GM21381 (cell line): ENCODE measurements around the gene RNF144B.
"Not testable (repeated sequence)": the region's sequence is repeated elsewhere in the genome, so short reads cannot be mapped to it uniquely, and the experiment has no call there.

Source experiments
- ATAC-seq: cut with Tn5 transposase; IDR thresholded peaks from one replicate; pipeline ENCODE4 v1.9.1; 2021; ENCODE audit warnings: mild to moderate bottlenecking, moderate library complexity; ENCODE audit not compliant: unreplicated experiment

RNF144B gene

DNA sequence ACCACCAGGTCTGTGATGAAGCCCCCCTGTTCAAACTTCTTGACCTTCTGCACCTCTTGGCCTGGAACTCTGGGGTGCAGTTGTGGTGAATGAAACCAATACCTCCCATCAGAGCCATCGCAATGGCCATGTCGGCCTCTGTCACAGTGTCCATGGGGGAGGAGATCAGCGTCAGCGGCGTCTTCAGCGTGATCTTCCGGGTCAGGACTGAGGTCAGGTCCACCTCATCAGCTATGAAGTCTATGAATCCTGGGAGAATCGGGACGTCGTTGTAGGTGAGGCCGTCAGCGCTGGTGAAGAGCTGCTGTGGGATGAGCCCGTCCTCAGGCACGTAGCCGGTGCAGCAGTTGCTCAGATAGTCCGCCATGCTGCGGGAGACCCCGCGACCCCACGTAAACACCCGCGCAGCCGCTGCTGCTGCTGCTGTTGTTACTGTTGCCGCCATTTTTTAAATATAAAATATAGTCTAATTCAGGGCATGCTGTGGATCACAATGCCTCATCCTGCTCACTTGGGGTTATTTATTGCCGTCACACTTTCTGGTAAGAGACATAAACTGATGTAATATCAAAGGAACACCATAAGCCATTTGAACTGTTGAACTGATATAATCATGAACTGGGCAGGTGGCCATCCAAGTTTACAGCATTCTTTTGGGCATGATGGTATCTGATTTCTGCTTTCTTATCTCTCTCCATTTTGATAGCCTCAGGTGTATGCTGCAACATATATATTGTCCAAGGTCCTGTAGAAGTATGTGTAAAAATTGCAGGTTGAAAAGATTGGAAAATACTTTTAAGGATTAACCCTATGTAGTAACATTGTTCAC, 18.7 kb upstream of the RNF144B start:
- no peak for ATAC-seq

DNA sequence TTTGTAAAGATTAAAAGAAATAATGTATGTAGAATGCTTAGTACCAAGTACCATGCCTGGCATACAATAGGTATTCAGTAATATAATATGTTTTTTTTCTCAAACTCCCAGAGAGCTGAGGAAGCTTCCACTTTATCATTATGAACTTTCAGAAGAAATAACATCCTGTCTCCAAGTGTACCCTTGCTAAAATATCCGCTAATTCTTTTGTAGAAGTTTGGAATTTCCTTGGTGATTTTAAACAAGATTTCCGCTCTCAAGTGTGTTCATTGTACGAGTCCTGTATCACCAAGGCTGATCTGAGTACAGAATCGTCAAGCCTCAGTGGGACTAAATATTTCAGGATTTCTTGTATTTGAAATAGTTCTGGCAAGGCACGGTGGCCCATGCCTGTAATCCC, 16.1 kb upstream of the RNF144B start:
- ATAC-seq: no peak

DNA sequence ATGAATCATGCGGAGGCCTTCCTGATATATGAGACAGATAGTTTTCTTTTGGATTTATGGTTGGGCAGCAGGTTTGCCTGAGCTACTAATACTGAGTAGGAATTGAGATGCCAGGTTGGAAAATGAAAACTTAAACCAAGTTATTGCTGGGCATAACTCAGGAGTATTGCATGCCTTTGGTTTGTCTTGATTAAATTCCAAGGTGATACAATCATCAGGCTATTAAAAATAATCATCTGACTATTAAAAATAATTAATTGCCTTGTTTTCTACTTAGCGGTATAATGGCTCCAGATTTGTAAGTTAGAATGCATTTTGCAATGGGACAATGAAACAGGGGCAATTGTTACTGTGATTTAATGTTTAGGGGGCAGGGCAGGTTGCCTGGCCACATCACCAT, 15.5 kb upstream of the RNF144B start:
- ATAC-seq: no peak

DNA sequence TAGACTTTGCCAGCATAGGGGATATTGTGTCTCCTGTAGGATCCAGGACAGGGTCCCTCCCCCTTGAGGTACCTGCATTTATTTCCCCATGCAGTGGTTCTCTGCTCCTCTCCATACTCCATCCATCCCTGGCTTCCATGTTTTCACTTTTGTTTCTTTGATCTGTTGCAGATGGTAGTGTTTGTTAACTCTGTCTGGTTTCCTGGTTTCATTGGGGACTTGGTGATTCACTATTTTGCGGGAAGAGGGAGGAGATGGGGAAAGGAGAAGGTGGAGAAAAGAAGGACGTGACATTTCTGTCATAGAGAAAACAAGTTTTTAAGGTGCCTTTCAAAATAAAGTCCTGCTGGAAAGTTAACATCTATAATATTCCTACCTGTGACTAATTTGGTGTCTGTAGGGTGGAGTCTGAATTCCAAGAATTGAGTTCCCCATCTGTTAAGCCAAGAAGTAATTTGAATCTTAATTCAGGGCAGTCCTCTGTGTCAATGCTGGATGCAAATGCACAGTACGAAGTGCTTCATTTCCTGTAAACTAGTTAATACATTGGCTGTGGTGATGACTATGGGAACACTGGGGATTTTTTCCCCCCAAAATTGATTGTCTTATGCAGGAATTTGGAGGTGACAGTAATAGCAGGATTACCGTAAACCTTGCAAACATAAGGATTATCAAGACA, 6.9 kb upstream of the RNF144B start:
- no peak for ATAC-seq

DNA sequence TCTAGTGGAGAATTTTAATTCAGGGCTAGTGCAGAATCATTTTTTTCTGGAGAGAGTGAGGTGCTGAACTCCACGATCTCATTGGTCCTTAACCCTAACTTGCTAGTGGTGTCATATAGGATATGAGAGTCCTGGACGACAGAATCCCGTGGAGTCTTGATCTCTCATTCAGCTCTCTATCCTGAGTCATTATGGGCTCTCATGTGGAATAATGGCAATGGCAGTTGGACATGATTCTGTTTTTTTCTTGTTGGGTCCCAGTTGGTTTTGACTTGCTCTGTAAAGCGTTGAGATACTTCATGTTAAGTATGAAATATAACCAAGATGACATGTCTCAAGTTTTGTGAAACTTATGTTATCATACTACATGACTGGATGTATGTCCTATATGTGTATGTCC, 6.3 kb upstream of the RNF144B start:
- ATAC-seq: no peak

DNA sequence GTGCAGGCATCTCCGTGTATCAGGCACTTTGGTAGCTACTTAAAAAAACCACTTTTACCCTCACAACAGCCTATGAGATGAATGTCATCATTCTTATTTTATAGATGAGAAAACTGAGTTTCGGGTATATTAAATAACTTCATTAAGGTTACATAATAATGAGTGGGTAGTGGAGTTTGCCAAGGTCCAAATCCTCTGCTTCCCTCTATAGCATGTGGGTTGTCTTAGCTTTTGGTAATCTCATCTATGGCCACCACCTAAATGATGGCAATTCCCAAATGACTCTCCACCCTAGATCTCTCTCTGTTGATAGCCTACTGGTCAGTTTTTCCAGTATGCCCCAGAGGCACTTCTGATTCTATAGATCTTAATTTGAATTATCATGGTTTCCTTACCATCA, 3.7 kb upstream of the RNF144B start:
- no peak for ATAC-seq

DNA sequence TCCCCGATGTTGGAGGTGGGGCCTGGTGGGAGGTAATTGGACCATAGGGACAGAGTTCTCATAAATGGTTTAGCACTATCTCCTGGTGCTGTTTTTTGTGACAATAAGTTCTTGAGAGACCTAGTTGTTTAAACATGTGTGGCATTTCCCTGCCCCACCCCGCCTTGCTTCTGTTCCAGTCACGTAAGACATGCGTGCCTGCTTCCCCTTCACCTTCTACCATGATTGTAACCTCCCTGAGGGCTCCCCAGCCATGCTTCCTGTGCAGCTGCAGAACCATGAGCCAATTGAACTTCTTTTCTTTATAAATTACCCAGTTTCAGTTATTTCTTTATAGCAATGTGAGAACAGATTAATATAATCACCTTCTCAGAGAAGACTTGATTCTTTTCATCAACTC, 2.5 kb upstream of the RNF144B start:
- no peak for ATAC-seq

DNA sequence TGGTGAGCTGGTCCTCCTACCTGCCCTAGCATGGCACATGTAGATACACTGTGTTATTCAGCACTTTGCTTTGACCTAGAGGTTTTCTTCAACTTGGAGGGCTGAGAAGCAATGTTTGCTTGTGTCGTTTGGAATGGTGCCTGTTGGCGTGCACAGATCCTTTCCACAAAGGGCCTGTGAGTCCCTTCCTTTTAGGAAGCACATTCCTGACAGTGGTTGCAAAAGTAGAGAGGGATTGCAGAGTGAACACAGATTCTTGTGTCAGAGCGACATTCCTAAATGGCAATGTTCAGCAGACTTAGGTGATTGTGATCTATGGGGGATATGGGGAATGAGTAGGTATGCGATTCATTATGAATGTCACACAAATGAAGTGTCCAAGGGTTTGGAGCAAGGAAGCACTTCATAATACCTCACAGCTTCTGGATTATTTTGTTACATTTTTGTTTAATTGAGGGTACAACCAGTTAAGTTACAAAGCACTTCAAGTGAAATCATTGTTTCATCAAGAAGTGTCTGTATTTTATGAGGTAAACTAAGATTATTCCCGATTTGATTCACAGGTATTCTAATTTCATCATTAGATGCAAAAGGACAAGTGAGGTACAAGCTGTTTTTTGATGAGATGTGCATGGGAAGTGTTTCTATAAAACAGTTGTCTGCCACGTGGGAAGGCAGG, 713 bp upstream of the RNF144B start:
- no peak for ATAC-seq

DNA sequence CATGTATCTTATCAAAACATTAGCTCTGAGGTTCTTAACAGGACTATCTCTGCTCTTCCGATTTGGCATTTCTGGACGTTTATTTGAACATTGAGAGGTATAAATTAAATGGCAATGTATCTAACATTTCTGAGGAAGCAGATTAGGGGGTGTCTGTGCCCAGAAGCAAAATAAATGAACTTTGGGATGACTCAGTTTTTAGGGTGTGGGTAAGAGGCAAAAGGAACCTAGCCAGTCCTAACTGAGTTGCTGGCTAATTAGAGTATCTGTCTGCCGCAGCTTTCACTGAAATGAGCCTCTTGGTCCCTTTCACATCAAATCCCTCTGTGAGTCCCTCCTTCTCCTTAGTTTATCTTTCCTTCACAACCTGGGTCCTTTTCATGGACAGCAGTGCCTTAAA, 1.1 kb downstream of the RNF144B start:
- ATAC-seq: no peak

DNA sequence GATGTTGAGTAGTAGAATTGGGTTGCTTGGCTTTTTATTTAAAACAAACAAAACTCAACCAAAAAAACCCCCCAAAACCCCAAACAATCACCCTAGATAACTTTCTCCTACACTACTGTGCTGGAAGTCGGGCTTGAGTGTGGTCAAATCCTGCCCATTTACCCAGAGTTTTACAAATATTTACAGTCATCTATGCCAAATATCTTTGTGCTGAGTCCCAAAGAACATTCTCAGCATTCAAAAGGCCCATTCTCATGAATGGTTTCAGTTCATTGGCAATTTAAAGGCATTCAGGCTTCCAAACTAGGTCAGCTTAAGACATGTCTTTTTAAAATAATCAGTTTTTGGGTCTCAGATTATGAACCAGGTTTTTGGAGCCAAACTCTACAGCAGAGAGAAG, 1.8 kb downstream of the RNF144B start:
- ATAC-seq: no peak

DNA sequence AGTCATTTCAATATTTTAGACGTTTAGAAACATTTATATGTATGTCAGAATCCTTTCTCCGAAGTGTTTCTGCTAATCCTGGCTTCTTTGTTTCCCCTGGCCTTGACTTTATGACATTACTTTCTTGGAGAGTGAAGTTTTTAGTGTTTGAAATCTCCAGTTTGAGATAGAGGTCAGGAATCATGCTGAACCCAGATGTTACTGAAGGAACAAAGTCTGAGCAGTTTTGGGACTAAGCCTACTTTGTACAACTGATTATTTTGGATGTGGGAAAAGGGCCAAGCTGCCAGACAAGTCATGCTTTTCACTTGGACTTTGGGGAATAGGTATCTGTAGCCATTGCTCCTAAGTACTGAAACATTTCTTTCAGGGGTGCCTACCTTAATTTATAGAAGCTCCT, 2.3 kb downstream of the RNF144B start:
- ATAC-seq: no peak

DNA sequence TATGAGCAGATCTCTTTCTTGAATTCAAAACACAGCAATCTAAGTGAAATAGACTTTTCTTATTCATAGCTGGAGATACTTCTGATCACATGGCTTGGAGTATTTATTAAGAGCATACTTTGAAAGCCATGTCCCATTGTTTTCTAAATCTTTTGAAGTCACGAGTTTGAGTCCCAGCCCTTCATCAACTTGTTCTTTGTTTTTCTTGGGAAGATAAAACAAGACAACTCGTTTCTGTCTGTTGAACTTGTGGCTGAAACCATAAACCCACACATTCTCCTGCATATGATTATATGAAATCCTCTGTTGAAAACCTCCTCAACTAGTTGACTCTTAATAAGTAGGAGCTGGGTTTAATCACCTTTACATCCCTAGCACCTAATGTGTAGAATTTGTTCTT, 3.3 kb downstream of the RNF144B start:
- ATAC-seq: no peak

DNA sequence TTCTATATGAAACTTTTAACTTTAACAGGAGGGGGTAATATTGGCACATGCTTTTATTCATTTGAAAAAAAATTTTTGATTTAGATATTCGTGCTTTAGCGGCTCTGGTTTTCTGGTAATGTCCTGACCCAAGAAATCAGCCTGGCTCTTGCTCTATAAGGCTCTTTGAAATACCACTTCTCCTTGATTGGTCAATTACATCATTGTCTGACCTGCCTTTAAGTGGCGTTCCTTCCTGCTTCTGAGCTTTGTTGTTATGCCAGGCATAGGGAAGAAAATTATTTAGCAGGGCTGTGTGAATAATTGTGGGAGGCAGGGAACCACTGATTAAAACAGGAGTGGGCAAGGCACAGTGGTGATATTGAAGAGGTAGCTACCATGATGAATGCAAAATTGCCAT, 3.9 kb downstream of the RNF144B start:
- no peak for ATAC-seq

DNA sequence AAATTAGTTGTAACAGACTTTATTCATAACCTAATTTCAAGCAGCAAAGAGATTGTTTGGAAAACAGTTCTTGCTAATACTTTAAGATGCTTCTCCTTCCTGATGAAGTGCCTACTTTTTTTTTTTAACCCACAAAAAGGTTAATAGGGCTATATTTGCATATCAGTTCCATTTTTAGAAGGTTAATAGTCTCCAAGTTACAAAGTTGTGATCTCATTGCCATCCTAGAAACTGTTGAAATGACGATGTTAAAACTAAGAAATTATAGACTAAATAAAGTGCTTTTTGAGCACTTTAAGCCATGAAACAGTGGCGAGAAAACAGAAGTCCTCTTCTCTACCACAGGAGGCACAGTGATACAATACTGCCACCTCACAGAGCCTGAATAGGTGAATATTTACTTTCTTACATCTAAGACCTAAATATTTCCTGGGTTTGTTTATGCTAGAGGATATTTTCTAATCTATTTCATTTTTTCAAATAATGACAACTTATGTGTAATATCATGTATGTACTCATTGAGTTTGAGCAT, 5.3 kb downstream of the RNF144B start:
- no peak for ATAC-seq

DNA sequence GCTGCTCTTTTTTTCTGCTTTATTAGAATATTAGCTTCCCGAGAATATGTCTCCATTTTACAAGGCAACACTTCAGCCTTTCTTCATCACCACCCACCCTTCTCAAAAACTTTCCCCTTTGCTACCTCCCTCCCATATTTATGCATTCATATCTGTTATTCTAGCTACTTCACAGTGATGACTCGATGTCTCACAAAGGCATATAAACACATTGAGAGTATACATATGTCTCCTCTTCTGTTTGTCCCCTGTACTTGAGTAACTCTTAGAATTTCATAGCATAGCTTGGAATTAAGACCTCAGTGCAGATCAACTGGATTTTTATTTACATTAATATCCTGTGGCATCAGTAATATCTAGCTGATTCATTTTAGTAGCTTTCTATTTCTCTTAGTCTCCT, 6.5 kb downstream of the RNF144B start:
- ATAC-seq: no peak

DNA sequence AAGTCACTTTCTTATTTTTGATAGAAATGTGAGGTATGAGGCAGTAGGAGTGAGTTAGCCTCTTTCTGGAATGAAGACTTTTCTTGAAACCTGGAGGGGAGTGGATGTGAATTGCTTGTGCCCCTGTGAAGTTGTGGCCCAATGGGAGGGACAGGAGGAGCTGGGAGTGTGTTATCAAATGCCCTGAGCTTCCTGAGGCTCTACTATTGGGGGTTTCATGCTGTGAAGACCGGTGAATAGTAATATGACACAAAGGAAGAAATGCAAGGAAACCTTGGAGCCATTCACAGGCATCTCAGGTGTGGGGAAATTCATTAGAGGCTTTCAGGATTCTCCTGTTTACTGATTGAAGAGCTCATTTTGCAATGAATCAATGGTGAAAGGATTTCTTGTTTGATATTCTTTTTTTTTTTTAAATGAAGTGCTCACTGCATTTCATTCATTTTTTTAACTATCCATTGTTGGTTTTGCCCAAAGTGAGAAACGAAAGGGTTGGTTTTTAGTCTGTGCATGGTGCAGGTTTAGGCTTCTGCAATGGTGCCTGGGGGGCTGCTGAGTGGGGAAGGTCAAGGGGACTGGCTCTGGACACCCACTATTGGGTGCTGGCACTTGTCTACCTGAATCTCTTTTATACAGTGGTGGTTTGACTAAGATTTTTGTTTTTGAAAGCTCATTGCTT, 8.2 kb downstream of the RNF144B start:
- ATAC-seq: no peak

DNA sequence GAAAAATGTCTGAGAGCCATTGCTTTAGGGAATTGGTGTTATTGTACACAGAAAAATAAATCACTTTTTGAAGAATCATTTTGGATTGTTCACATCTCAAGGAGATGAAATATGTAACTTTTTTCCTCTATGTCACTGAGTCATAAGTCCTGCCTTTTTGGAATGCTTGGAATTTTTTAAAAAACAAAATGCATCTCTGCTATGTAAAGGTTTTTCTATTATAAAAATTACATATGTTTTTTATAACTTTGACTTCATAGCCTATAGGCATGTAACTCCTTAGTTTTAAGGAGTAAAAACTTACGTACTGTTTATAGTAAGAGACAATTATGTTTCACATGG, 8.7 kb downstream of the RNF144B start:
- ATAC-seq: no peak

DNA sequence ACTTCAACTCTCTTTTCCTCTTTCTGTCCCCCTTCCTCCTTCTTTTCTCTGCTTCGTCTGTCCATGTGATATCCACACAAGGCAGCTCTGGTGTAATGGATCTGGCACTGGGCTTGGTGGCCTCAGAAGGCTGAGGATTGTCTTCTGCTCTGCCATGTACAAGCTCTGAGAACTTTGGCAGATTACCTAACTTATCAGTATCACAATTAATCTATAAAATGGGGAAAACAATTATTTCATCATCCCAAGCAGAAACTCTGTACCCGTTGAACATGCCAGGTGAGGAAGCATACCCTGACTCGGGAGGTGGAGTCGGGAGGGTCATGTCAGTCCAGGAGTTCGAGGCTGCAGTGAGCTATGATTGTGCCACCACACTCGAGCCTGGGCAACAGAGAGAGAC, 10.6 kb downstream of the RNF144B start:
- no peak for ATAC-seq

DNA sequence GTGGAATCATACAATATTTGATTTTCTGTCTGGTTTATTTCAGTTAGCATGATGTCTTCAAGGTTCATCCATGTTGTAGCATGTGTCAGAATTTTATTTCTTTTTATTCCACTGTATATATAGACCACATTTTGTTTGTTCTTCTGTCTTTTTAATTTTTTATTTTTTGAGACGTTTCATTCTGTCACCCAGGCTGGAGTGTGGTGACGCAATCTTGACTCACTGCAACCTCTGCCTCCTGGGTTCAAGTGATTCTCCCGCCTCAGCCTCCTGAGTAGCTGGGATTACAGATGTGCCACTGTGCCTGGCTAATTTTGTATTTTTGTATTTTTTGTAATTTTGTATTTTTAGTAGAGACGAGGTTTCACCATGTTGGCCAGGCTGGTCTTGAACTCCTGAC, 11.1 kb downstream of the RNF144B start:
- not testable (repeated sequence) for ATAC-seq

DNA sequence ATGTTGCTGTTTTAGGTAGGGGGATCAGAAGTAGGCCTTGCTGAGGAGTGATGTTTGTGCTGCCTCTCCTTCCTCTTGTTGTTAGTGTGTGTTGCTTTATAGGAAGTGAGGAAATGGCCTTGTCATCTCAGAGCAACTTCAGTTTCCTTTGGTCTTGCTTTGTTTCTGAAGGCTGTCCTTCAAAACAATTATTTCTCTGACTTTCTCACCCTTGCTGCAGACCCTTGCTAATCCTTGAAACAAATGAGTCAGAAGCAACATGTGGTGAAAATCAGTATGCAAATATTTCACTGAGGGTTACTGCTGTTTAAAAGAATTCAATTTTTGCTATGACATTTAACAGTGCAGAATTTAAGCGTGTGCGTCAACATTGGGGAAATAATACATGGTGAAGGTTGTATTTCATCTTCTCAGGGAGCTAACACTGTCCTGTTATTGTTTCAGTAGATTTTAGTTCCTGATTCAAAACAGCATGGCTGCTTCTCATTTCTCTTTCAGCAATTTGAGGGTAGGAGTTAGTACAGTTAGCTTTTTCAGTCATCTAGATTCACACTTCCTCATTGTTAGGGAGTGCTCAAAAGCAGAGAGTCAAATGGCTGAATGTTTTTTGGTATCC, 13.8 kb downstream of the RNF144B start:
- ATAC-seq: peak; percentile 86

DNA sequence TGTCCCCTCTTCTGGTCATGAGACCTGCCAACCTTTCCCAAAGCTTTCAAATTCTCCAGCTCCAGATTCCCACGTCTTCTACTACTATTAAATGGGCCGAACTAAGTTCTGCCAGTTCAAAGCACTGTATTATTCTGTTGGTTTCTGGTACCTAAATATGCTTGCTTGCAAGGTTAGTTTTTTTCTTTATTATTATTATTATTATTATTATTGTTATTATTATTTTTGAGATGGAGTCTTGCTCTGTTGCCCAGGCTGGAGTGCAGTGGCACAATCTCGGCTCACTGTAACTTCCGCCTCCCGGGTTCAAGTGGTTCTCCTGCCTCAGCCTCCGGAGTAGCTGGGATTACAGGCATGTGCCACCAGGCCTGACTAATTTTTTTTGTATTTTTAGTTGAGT, 17.8 kb downstream of the RNF144B start:
- ATAC-seq: not testable (repeated sequence)
